ENCODE results near the gene HOXA2.

Gene HOXA2

GRCh38 chr7:27119412-27119911, 17.0 kb upstream of the HOXA2 start:
- no peak for TF ChIP-seq CTCF (IDR thresholded peaks at IDR 0.05)

GRCh38 chr7:27118580-27118979, 16.1 kb upstream of the HOXA2 start:
- TF ChIP-seq CTCF (IDR thresholded peaks at IDR 0.05), result no peak

- TF ChIP-seq CTCF (IDR thresholded peaks at IDR 0.05), result no peak
Observed at GRCh38 chr7:27117887-27118491, 15.5 kb upstream of the HOXA2 start.

- TF ChIP-seq CTCF (IDR thresholded peaks at IDR 0.05), result no peak
Observed at GRCh38 chr7:27116962-27117886, 14.7 kb upstream of the HOXA2 start.

- TF ChIP-seq CTCF (IDR thresholded peaks at IDR 0.05), result no peak
Observed at GRCh38 chr7:27116031-27116961, 13.8 kb upstream of the HOXA2 start.

- no peak for TF ChIP-seq CTCF (IDR thresholded peaks at IDR 0.05)
Observed at GRCh38 chr7:27115221-27116026, 12.9 kb upstream of the HOXA2 start.
